AG04449 (cell line): Measurements from ENCODE around the gene RGMA.

Source experiments
- CTCF ChIA-PET: fragments of 350-600 bp; formaldehyde crosslinking; extraction: SDS; loops from one replicate; lab custom pipeline; 2021; ENCODE audit warnings: antibody characterized with exemption; lab: Yijun Ruan, JAX
- POLR2A ChIA-PET: fragments of 400-600, 350-600 bp; formaldehyde crosslinking; extraction: SDS; loops from one replicate; lab custom pipeline; 2020; ENCODE audit warnings: antibody characterized with exemption, inconsistent platforms; lab: Yijun Ruan, JAX
- DNase-seq: peaks from one replicate; pipeline ENCODE4 v3.0.0-alpha.2; 2010; ENCODE audit warnings: low read depth, low spot score
- H3K4me3 ChIP-seq: 2 replicates; pipeline ENCODE4 v1.5.1; 2011; ENCODE audit warnings: low read depth, mild to moderate bottlenecking, control low read depth, low read length
- CTCF ChIP-seq: IDR thresholded peaks from one replicate; pipeline ENCODE4 v1.5.1; 2011; ENCODE audit warnings: mild to moderate bottlenecking, moderate library complexity, low read length, control low read depth, inconsistent platforms; ENCODE audit not compliant: insufficient read depth; ENCODE audit errors: missing control alignments

RGMA gene

GRCh38 chr15:93057618-93058017, 31.4 kb downstream of the RGMA start:
- no peak overlapping the region for H3K4me3 ChIP-seq
- POLR2A ChIA-PET: no interaction called here
- CTCF ChIA-PET: interaction anchor here (1.0 to 1.5 kb wide), 2 partner anchors 27 to 1062 kb away, joined by 3 to 5 read pairs; no protein-coding TSS in a partner anchor
- DNase-seq: no peak
- no peak for TF ChIP-seq CTCF

- ChIA-PET POLR2A (no interaction called here), CTCF (interaction anchor here (1.0 kb wide), 1 partner anchor 1063 kb away, joined by 3 read pairs; no protein-coding TSS in a partner anchor)
- no peak overlapping the region for H3K4me3 ChIP-seq
- no peak for DNase-seq
- no peak for TF ChIP-seq CTCF
Measured at GRCh38 chr15:93056836-93057235, 32.2 kb downstream of the RGMA start.

- no peak overlapping the region for H3K4me3 ChIP-seq
- ChIA-PET CTCF (no interaction called here), POLR2A (no interaction called here)
Measured at GRCh38 chr15:93055211-93055610, 33.8 kb downstream of the RGMA start.

GRCh38 chr15:93052090-93052879, 36.7 kb downstream of the RGMA start:
- no peak overlapping the region for H3K4me3 ChIP-seq
- DNase-seq: no peak
- CTCF ChIA-PET: interaction anchor here (4.8 kb wide), 1 partner anchor 15 kb away, joined by 16 read pairs; no protein-coding TSS in a partner anchor
- peak; percentile 13 for TF ChIP-seq CTCF
- POLR2A ChIA-PET: no interaction called here

More at GRCh38 chr15:93055211-93055610, 33.8 kb downstream of the RGMA start:
- no peak for DNase-seq
- no peak for TF ChIP-seq CTCF

GRCh38 chr15:93051236-93052089, 37.5 kb downstream of the RGMA start:
- ChIA-PET POLR2A (no interaction called here), CTCF (interaction anchor here (4.8 kb wide), 1 partner anchor 14 kb away, joined by 16 read pairs; no protein-coding TSS in a partner anchor)
- no peak for TF ChIP-seq CTCF
- DNase-seq: no peak
- H3K4me3 ChIP-seq: no peak overlapping the region
